Measurements from ENCODE around the gene SNX13. TPM values are rescaled to one million over a fixed set of nuclear protein-coding genes. Genes with fewer than 3 reads are reported as not detected.

SNX13 gene
- polyA plus RNA-seq, 1 of the 3 experiments (the other 2 are of a cell fraction): 13.0 TPM

DNA sequence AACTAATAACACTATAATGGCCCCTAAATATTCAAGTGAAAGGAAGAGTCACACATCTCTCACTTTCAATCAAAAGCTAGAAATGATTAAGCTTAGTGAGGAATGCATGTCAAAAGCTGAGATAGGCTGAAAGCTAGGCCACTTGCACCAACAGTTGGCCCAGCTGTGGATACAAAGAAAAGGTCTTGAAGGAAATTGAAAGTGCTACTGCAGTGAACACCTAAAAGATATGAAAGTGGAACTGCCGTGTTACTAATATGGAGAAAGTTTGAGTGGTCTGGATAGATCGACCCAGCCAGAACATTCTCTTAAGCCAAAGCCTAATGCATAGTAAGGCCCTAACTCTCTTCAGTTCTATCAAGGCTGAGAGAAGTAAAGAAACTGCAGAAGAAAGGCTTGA is 12.1 kb upstream of the SNX13 start:
- CTCF ChIA-PET: no interaction called here
- TF ChIP-seq, protein P1, sequence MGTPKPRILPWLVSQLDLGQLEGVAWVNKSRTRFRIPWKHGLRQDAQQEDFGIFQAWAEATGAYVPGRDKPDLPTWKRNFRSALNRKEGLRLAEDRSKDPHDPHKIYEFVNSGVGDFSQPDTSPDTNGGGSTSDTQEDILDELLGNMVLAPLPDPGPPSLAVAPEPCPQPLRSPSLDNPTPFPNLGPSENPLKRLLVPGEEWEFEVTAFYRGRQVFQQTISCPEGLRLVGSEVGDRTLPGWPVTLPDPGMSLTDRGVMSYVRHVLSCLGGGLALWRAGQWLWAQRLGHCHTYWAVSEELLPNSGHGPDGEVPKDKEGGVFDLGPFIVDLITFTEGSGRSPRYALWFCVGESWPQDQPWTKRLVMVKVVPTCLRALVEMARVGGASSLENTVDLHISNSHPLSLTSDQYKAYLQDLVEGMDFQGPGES (IDR thresholded peaks at IDR 0.05; ENCODE audit: low read depth, low read length): no peak
- TF ChIP-seq MXI1 (IDR thresholded peaks at IDR 0.05; ENCODE audit: low read depth, low read length) (no peak), EP300 (IDR thresholded peaks at IDR 0.05; ENCODE audit: borderline replicate concordance in 1 of 2, low read depth in 1 of 2, low read length in 1 of 2) (no peak), GATA2 (CRISPR knock-in tag; IDR thresholded peaks at IDR 0.05) (no peak), YY1 (IDR thresholded peaks at IDR 0.05; ENCODE audit: low read depth) (no peak)
- TF ChIP-seq, protein P2, sequence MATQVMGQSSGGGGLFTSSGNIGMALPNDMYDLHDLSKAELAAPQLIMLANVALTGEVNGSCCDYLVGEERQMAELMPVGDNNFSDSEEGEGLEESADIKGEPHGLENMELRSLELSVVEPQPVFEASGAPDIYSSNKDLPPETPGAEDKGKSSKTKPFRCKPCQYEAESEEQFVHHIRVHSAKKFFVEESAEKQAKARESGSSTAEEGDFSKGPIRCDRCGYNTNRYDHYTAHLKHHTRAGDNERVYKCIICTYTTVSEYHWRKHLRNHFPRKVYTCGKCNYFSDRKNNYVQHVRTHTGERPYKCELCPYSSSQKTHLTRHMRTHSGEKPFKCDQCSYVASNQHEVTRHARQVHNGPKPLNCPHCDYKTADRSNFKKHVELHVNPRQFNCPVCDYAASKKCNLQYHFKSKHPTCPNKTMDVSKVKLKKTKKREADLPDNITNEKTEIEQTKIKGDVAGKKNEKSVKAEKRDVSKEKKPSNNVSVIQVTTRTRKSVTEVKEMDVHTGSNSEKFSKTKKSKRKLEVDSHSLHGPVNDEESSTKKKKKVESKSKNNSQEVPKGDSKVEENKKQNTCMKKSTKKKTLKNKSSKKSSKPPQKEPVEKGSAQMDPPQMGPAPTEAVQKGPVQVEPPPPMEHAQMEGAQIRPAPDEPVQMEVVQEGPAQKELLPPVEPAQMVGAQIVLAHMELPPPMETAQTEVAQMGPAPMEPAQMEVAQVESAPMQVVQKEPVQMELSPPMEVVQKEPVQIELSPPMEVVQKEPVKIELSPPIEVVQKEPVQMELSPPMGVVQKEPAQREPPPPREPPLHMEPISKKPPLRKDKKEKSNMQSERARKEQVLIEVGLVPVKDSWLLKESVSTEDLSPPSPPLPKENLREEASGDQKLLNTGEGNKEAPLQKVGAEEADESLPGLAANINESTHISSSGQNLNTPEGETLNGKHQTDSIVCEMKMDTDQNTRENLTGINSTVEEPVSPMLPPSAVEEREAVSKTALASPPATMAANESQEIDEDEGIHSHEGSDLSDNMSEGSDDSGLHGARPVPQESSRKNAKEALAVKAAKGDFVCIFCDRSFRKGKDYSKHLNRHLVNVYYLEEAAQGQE (IDR thresholded peaks at IDR 0.05; ENCODE audit: low read depth, low read length): no peak

DNA sequence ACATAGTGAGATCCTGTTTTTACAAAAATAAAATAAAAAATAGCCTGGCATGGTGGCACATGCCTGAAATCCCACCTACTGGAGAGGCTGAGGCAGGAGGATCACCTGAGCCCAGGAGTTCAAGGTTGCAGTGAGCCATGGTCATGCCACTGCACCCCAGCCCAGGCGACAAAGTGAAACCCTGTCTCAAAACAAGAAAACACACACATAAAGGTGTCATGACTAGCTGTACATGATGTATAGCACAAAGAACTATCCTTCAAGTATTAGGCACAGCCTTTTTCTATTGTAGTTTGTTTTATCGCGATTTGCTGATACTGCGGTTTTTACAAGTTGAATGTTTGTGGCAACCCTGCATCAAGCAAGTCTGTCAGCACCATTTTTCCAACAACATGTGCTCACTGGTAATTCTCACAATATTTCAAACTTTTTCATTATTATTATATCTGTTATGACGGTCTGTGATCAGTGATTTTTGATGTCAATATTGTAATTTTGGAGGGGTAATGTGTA is 11.5 kb upstream of the SNX13 start:
- DNase-seq: no peak
- Histone ChIP-seq H3K79me2 (ENCODE audit: insufficient read depth) (no peaks in the 10 kb centered on the region), H3K9me3 (no peaks in the 10 kb centered on the region), H3K4me3 (ENCODE audit: low read depth in 2 of 2, low read length in 1 of 2) (no peak overlapping the region), H3F3A (replicated peaks; ENCODE audit: insufficient read depth) (no peaks in the 10 kb centered on the region), H4K20me1 (ENCODE audit: insufficient read depth) (no peaks in the 10 kb centered on the region), H3K27me3 (ENCODE audit: insufficient read depth) (no peaks in the 10 kb centered on the region; the same call in 1 of the 2 replicates), H3K9me2 (no peaks in the 10 kb centered on the region), H3K36me3 (replicated peaks in 1 of 2; ENCODE audit: control insufficient read depth in 1 of 2, insufficient read depth in 2 of 2, low read length in 1 of 2) (no peaks in the 10 kb centered on the region), H3K9ac (no peak overlapping the region), H3K4me1 (ENCODE audit: control insufficient read depth in 1 of 2, insufficient read depth in 2 of 2, low read depth in 1 of 2, low read length in 1 of 2) (no peaks in the 10 kb centered on the region), H3K27ac (ENCODE audit: low read depth in 2 of 2, low read length in 1 of 2) (no peak overlapping the region), H3K4me2 (no peak overlapping the region), H2AFZ (ENCODE audit: low read depth) (no peak overlapping the region)
- TF ChIP-seq FOSL2 (IDR thresholded peaks at IDR 0.05; ENCODE audit: borderline replicate concordance, low read depth): no peak
- no peak for TF ChIP-seq JUND (IDR thresholded peaks at IDR 0.05)
- TF ChIP-seq, protein P3, sequence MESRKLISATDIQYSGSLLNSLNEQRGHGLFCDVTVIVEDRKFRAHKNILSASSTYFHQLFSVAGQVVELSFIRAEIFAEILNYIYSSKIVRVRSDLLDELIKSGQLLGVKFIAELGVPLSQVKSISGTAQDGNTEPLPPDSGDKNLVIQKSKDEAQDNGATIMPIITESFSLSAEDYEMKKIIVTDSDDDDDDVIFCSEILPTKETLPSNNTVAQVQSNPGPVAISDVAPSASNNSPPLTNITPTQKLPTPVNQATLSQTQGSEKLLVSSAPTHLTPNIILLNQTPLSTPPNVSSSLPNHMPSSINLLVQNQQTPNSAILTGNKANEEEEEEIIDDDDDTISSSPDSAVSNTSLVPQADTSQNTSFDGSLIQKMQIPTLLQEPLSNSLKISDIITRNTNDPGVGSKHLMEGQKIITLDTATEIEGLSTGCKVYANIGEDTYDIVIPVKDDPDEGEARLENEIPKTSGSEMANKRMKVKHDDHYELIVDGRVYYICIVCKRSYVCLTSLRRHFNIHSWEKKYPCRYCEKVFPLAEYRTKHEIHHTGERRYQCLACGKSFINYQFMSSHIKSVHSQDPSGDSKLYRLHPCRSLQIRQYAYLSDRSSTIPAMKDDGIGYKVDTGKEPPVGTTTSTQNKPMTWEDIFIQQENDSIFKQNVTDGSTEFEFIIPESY (IDR thresholded peaks at IDR 0.05; ENCODE audit: borderline replicate concordance, low read depth): no peak
- 76% methylated on average over 5 of the region's 5 CpGs for WGBS (ENCODE audit: low lambda C conversion rate)
- ChIA-PET POLR2A (no interaction called here), CTCF (interaction anchor here (1.7 kb wide), 1 partner anchor 48 kb away, joined by 3 read pairs; no protein-coding TSS in a partner anchor)

More for the DNA sequence above, 12.1 kb upstream of the SNX13 start:
- Histone ChIP-seq H3K4me3 (ENCODE audit: low read depth in 2 of 2, low read length in 1 of 2) (no peak overlapping the region), H3K36me3 (replicated peaks in 1 of 2; ENCODE audit: control insufficient read depth in 1 of 2, insufficient read depth in 2 of 2, low read length in 1 of 2) (no peaks in the 10 kb centered on the region), H3K9me3 (no peaks in the 10 kb centered on the region), H3K9me2 (no peaks in the 10 kb centered on the region), H3K9ac (no peak overlapping the region), H3K27me3 (ENCODE audit: insufficient read depth) (no peaks in the 10 kb centered on the region; the same call in 1 of the 2 replicates), H3F3A (replicated peaks; ENCODE audit: insufficient read depth) (no peaks in the 10 kb centered on the region), H2AFZ (ENCODE audit: low read depth) (no peak overlapping the region), H3K4me1 (ENCODE audit: control insufficient read depth in 1 of 2, insufficient read depth in 2 of 2, low read depth in 1 of 2, low read length in 1 of 2) (no peaks in the 10 kb centered on the region), H3K4me2 (no peak overlapping the region), H4K20me1 (ENCODE audit: insufficient read depth) (no peaks in the 10 kb centered on the region), H3K27ac (ENCODE audit: low read depth in 2 of 2, low read length in 1 of 2) (no peak overlapping the region), H3K79me2 (ENCODE audit: insufficient read depth) (no peaks in the 10 kb centered on the region)
- no peak for DNase-seq
- POLR2A ChIA-PET: no interaction called here
- WGBS (ENCODE audit: low lambda C conversion rate): 32% methylated on average over 2 of the region's 2 CpGs
